Osteocyte (in vitro differentiated cells): ENCODE results near the gene MGRN1. TPM values are rescaled to one million over a fixed set of nuclear protein-coding genes. Genes with fewer than 3 reads are reported as not detected.
A peak's percentile ranks its signal among the peaks of the same experiment; 100 is the strongest.

Experiments used
- DNase-seq: peaks from one replicate; pipeline ENCODE4 v3.0.0; 2021; ENCODE audit warnings: mixed read lengths; ENCODE audit not compliant: unreplicated experiment; ENCODE audit errors: extremely low spot score
- H3K27ac Mint-ChIP-seq: one replicate; pipeline ENCODE4 v1.8.0; 2021; ENCODE audit warnings: mild to moderate bottlenecking, mixed read lengths; ENCODE audit not compliant: unreplicated experiment
- H3K27me3 Mint-ChIP-seq: one replicate; pipeline ENCODE4 v1.8.0; 2021; ENCODE audit warnings: mixed read lengths; ENCODE audit not compliant: unreplicated experiment
- H3K36me3 Mint-ChIP-seq: one replicate; pipeline ENCODE4 v1.8.0; 2021; ENCODE audit warnings: mixed read lengths; ENCODE audit not compliant: unreplicated experiment
- H3K4me1 Mint-ChIP-seq: one replicate; pipeline ENCODE4 v1.8.0; 2021; ENCODE audit warnings: mixed read lengths; ENCODE audit not compliant: unreplicated experiment
- H3K4me3 Mint-ChIP-seq: one replicate; pipeline ENCODE4 v1.8.0; 2021; ENCODE audit warnings: mild to moderate bottlenecking, moderate library complexity, mixed read lengths; ENCODE audit not compliant: unreplicated experiment
- H3K9me3 Mint-ChIP-seq: one replicate; pipeline ENCODE4 v1.8.0; 2021; ENCODE audit warnings: mixed read lengths; ENCODE audit not compliant: unreplicated experiment
- CTCF ChIP-seq: fragments of 200-600 bp; sonication (generic); IDR thresholded peaks from 2 replicates; pipeline ENCODE4 v1.5.0; 2021; ENCODE audit warnings: antibody characterized with exemption, mild to moderate bottlenecking, moderate library complexity
- long read RNA-seq: library from polyadenylated mRNA; unstranded; transcript quantifications from one replicate; pipeline ENCODE4 v2.0.0, GENCODE V29; 2021
- total RNA-seq: library from RNA; stranded (reverse); gene quantifications from 2 replicates; pipeline ENCODE4 v1.2.1, GENCODE V29; 2021

MGRN1 gene
- 88.0 and 94.6 TPM in 2 replicates for total RNA-seq
- long read RNA-seq, partial matches to known transcripts, result 0 of 1 reads
- long read RNA-seq, other reads (novel, unspliced or antisense), result 0 of 1 reads

- peak; percentile 98 for DNase-seq
- peak within 1 kb of the TSS; percentile 94 for H3K4me3 Mint-ChIP-seq
- no peaks in the 10 kb centered on the region for H3K36me3 Mint-ChIP-seq
- peak; percentile 99 for TF ChIP-seq CTCF
- peak within 1 kb of the TSS; percentile 97 for H3K27ac Mint-ChIP-seq
- no peaks in the 10 kb centered on the region for H3K9me3 Mint-ChIP-seq
- no peaks in the 10 kb centered on the region for H3K27me3 Mint-ChIP-seq
- H3K4me1 Mint-ChIP-seq, result peaks cover 27% of the 10 kb centered on the region
Measured at GRCh38 chr16:4624015-4624826, at the start of gene MGRN1. Gene MGRN1, plus strand, starts transcription at chr16:4624826. Its CDS starts 135 bp downstream, at chr16:4624961.

- peaks cover 5% of the 10 kb centered on the region for H3K27me3 Mint-ChIP-seq
- peaks cover 3% of the 10 kb centered on the region for H3K4me1 Mint-ChIP-seq
- TF ChIP-seq CTCF, result no peak
- no peak overlapping the region for H3K27ac Mint-ChIP-seq
- no peak for DNase-seq
- no peaks in the 10 kb centered on the region for H3K9me3 Mint-ChIP-seq
- H3K36me3 Mint-ChIP-seq, result no peaks in the 10 kb centered on the region
- no peak overlapping the region for H3K4me3 Mint-ChIP-seq
Measured at GRCh38 chr16:4574919-4575705, 49.5 kb upstream of the MGRN1 start.

- no peak for DNase-seq
- Mint-ChIP-seq H3K27ac (no peak overlapping the region), H3K9me3 (no peaks in the 10 kb centered on the region), H3K27me3 (no peaks in the 10 kb centered on the region), H3K36me3 (no peaks in the 10 kb centered on the region), H3K4me3 (no peak overlapping the region), H3K4me1 (no peaks in the 10 kb centered on the region)
- TF ChIP-seq CTCF, result no peak
Measured at GRCh38 chr16:4576008-4576407, 48.6 kb upstream of the MGRN1 start.

- no peaks in the 10 kb centered on the region for H3K27me3 Mint-ChIP-seq
- H3K4me1 Mint-ChIP-seq, result no peaks in the 10 kb centered on the region
- no peaks in the 10 kb centered on the region for H3K36me3 Mint-ChIP-seq
- no peak overlapping the region for H3K4me3 Mint-ChIP-seq
- no peak for TF ChIP-seq CTCF
- no peak for DNase-seq
- H3K27ac Mint-ChIP-seq, result no peak overlapping the region
- no peaks in the 10 kb centered on the region for H3K9me3 Mint-ChIP-seq
Measured at GRCh38 chr16:4578961-4579530, 45.6 kb upstream of the MGRN1 start.
